ENCODE data around the gene LCE1A.

DNA sequence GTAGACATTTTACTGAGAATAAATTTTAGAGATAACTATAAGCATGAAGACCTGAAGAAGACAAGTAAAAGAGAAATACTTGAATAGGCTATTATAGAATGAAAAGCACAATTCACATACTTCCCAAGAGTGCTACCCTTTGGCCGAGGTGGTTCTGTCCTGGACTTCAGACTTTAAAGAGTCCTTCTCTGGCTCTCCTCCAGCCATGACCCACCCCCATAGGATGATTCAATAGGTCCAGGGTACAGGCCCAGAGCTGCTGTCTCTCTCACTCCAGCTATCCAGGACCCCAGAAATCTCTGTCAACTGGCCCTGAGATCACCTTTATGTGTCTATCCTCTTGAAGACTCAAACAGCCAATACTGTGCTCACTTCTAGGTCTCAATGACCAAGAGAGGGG lies 49.6 kb downstream of the LCE1A start:
- TF ChIP-seq, protein P1, sequence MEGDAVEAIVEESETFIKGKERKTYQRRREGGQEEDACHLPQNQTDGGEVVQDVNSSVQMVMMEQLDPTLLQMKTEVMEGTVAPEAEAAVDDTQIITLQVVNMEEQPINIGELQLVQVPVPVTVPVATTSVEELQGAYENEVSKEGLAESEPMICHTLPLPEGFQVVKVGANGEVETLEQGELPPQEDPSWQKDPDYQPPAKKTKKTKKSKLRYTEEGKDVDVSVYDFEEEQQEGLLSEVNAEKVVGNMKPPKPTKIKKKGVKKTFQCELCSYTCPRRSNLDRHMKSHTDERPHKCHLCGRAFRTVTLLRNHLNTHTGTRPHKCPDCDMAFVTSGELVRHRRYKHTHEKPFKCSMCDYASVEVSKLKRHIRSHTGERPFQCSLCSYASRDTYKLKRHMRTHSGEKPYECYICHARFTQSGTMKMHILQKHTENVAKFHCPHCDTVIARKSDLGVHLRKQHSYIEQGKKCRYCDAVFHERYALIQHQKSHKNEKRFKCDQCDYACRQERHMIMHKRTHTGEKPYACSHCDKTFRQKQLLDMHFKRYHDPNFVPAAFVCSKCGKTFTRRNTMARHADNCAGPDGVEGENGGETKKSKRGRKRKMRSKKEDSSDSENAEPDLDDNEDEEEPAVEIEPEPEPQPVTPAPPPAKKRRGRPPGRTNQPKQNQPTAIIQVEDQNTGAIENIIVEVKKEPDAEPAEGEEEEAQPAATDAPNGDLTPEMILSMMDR (conservative IDR thresholded peaks at IDR 0.05; ENCODE audit: low read depth, low read length) = no peak
- no peak for TF ChIP-seq EZH2 (IDR thresholded peaks at IDR 0.05; ENCODE audit: borderline replicate concordance, low read depth, low read length, poor library complexity, severe bottlenecking)

Data from A673 (cell line).